DMS153 treated with DMSO at 0.1 percent for 48 hours (cell line): ENCODE measurements around the gene CHST4.
"Not testable (repeated sequence)": the region's sequence is repeated elsewhere in the genome, so short reads cannot be mapped to it uniquely, and the experiment has no call there.

Experiments used
- DNase-seq: peaks from one replicate; lab custom pipeline; 2025; ENCODE audit not compliant: unreplicated experiment; lab: John Stamatoyannopoulos, UW

Gene CHST4

GRCh38 chr16:71524566-71525553 lies 1.4 kb upstream of the CHST4 start:
- DNase-seq: no peak

- no peak for DNase-seq
Measured at GRCh38 chr16:71528257-71528656, 2.0 kb downstream of the CHST4 start.

GRCh38 chr16:71528863-71529262 lies 2.6 kb downstream of the CHST4 start:
- no peak for DNase-seq

GRCh38 chr16:71532366-71532765 lies 6.1 kb downstream of the CHST4 start:
- DNase-seq: no peak

- DNase-seq: no peak
Measured at GRCh38 chr16:71536752-71537499, 10.7 kb downstream of the CHST4 start.

- peak; percentile 19 for DNase-seq
Measured at GRCh38 chr16:71537643-71538042, 11.4 kb downstream of the CHST4 start.

- no peak for DNase-seq
Measured at GRCh38 chr16:71542377-71542776, 16.2 kb downstream of the CHST4 start.

GRCh38 chr16:71547168-71547567 lies 20.9 kb downstream of the CHST4 start:
- no peak for DNase-seq

GRCh38 chr16:71552698-71553503 lies 26.7 kb downstream of the CHST4 start:
- no peak for DNase-seq

- DNase-seq: no peak
Measured at GRCh38 chr16:71555230-71555891, 29.1 kb downstream of the CHST4 start.

- no peak for DNase-seq
Measured at GRCh38 chr16:71557299-71557698, 31.1 kb downstream of the CHST4 start.

GRCh38 chr16:71557954-71558582 lies 31.8 kb downstream of the CHST4 start:
- DNase-seq: no peak

- DNase-seq: no peak
Measured at GRCh38 chr16:71559855-71560254, 33.6 kb downstream of the CHST4 start.

- not testable (repeated sequence) for DNase-seq
Measured at GRCh38 chr16:71561886-71562285, 35.7 kb downstream of the CHST4 start.

GRCh38 chr16:71562552-71562951 lies 36.3 kb downstream of the CHST4 start:
- no peak for DNase-seq

- peak; percentile 67 for DNase-seq
Measured at GRCh38 chr16:71564335-71564967, 38.2 kb downstream of the CHST4 start.

- no peak for DNase-seq
Measured at GRCh38 chr16:71565812-71566700, 39.8 kb downstream of the CHST4 start.

- DNase-seq: no peak
Measured at GRCh38 chr16:71567931-71568330, 41.7 kb downstream of the CHST4 start.

- no peak for DNase-seq
Measured at GRCh38 chr16:71568551-71568950, 42.3 kb downstream of the CHST4 start.
